OCI-LY1 (cell line): ENCODE measurements around the gene CYP11A1.

ENCODE experiments used
- H2AFZ ChIP-seq: fragments of 200-600 bp; sonication (generic), shearing (Covaris generic); 2 replicates; pipeline ENCODE4 v1.6.0; 2014; ENCODE audit warnings: antibody characterized with exemption, mild to moderate bottlenecking, low read length
- H3F3A ChIP-seq: fragments of 200-600 bp; sonication (generic), shearing (Covaris generic); 2 replicates; pipeline ENCODE4 v1.6.0; 2014; ENCODE audit warnings: mild to moderate bottlenecking, antibody characterized with exemption, low read length, moderate library complexity; ENCODE audit not compliant: insufficient read depth
- H3K27ac ChIP-seq: fragments of 200-600 bp; sonication (generic); 2 replicates; pipeline ENCODE4 v1.5.1; 2014; ENCODE audit warnings: low read length, mixed run types, mild to moderate bottlenecking, low read depth; ENCODE audit not compliant: poor library complexity, severe bottlenecking
- H3K27me3 ChIP-seq: fragments of 200-600 bp; sonication (generic); 2 replicates; pipeline ENCODE4 v1.6.0; 2014; ENCODE audit warnings: antibody characterized with exemption, mild to moderate bottlenecking, low read length, moderate library complexity; ENCODE audit not compliant: insufficient read depth
- H3K36me3 ChIP-seq: fragments of 200-600 bp; sonication (generic); 2 replicates; pipeline ENCODE4 v1.6.1; 2014; ENCODE audit warnings: mild to moderate bottlenecking, antibody characterized with exemption, low read length, moderate library complexity, mixed read lengths; ENCODE audit not compliant: insufficient read depth
- H3K4me1 ChIP-seq: fragments of 200-600 bp; sonication (generic); 2 replicates; pipeline ENCODE4 v1.5.1; 2014; ENCODE audit warnings: mild to moderate bottlenecking, low read length, moderate library complexity; ENCODE audit not compliant: insufficient read depth, severe bottlenecking
- H3K4me2 ChIP-seq: fragments of 200-600 bp; sonication (generic), shearing (Covaris generic); 2 replicates; pipeline ENCODE4 v1.6.1; 2014; ENCODE audit warnings: low read length
- H3K4me3 ChIP-seq: fragments of 200-600 bp; sonication (generic); 2 replicates; pipeline ENCODE4 v1.5.1; 2014; ENCODE audit warnings: low read length, low read depth, mild to moderate bottlenecking, mixed read lengths; ENCODE audit not compliant: poor library complexity, severe bottlenecking
- H3K79me2 ChIP-seq: fragments of 200-600 bp; shearing (Covaris generic); 2 replicates; pipeline ENCODE4 v1.6.1; 2016; ENCODE audit warnings: mixed run types, low read length, mixed read lengths; ENCODE audit not compliant: insufficient read depth
- H3K9ac ChIP-seq: fragments of 200-600 bp; sonication (generic), shearing (Covaris generic); 2 replicates; pipeline ENCODE4 v1.6.1; 2014; ENCODE audit warnings: mild to moderate bottlenecking, low read length, mixed read lengths
- H3K9me2 ChIP-seq: fragments of 200-600 bp; sonication (generic), shearing (Covaris generic); 2 replicates; pipeline ENCODE4 v1.6.1; 2014; ENCODE audit warnings: low read depth, mild to moderate bottlenecking, low read length, mixed read lengths
- H3K9me3 ChIP-seq: fragments of 200-600 bp; shearing (Covaris generic); 2 replicates; pipeline ENCODE4 v1.6.1; 2014; ENCODE audit warnings: low read length, mixed read lengths
- H4K20me1 ChIP-seq: fragments of 200-600 bp; sonication (generic), shearing (Covaris generic); 2 replicates; pipeline ENCODE4 v1.6.0; 2016; ENCODE audit warnings: mild to moderate bottlenecking, low read length; ENCODE audit not compliant: insufficient read depth
- EZH2 ChIP-seq: fragments of 200-600 bp; sonication (generic), shearing (Covaris generic); IDR thresholded peaks from 2 replicates; pipeline ENCODE4 v1.8.0; 2017; ENCODE audit warnings: borderline replicate concordance, mixed run types, mild to moderate bottlenecking, antibody characterized with exemption, low read length, moderate library complexity, mixed read lengths
- TF ChIP-seq, protein P1 (sequence below): fragments of 200-600 bp; sonication (generic), shearing (Covaris generic); IDR thresholded peaks from 2 replicates; pipeline ENCODE4 v1.5.1; 2017; ENCODE audit warnings: mild to moderate bottlenecking, antibody characterized with exemption, low read length, moderate library complexity, mixed read lengths

The CYP11A1 gene

DNA sequence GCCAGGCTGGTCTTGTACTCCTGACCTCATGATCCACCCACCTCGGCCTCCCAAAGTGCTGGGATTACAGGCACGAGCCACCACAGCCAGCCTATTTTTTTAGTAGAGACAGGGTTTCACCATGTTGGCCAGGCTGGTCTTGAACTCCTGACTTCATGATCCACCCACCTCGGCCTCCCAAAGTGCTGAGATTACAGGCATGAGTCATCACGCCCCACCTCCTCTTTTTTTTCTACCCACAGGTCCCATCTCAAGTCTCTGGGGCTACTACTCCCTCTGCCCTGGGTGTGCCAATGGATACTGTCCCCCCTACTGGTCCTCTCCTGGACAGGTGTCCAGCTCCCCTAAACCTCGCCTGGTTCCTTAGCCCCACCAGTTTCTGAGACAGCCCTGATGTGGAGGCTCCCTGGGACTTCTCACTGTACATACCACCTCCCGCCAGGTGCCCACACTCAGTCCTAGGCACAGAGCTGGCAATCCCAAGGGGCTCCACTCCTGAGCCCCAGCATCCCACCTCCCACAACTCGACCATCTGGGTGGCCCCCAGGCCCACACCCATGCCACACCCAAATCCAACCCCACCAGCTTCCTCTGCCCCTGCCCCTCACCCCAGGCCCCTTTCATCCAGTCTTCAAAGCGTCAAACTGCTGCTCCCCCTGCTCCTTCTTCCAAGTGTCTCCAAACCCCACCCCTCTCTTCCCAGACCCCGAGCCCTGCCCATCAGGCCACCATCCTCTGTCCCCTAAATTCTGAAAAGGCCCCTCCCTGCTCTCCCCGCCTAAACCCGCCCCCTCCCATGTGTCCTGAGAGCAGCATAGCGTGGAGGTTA is 13.1 kb upstream of the CYP11A1 start:
- H3K4me3 ChIP-seq = no peak overlapping the region
- H3K79me2 ChIP-seq = no peaks in the 10 kb centered on the region
- no peaks in the 10 kb centered on the region for H3K4me1 ChIP-seq
- no peaks in the 10 kb centered on the region for H3K9me3 ChIP-seq
- H3K9me2 ChIP-seq = no peaks in the 10 kb centered on the region
- no peaks in the 10 kb centered on the region for H4K20me1 ChIP-seq
- no peak overlapping the region for H3K27ac ChIP-seq
- H3K4me2 ChIP-seq = no peak overlapping the region
- TF ChIP-seq, protein P1, sequence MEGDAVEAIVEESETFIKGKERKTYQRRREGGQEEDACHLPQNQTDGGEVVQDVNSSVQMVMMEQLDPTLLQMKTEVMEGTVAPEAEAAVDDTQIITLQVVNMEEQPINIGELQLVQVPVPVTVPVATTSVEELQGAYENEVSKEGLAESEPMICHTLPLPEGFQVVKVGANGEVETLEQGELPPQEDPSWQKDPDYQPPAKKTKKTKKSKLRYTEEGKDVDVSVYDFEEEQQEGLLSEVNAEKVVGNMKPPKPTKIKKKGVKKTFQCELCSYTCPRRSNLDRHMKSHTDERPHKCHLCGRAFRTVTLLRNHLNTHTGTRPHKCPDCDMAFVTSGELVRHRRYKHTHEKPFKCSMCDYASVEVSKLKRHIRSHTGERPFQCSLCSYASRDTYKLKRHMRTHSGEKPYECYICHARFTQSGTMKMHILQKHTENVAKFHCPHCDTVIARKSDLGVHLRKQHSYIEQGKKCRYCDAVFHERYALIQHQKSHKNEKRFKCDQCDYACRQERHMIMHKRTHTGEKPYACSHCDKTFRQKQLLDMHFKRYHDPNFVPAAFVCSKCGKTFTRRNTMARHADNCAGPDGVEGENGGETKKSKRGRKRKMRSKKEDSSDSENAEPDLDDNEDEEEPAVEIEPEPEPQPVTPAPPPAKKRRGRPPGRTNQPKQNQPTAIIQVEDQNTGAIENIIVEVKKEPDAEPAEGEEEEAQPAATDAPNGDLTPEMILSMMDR = no peak
- no peak for TF ChIP-seq EZH2
- H3K36me3 ChIP-seq = no peaks in the 10 kb centered on the region
- H3K9ac ChIP-seq = no peak overlapping the region
- H3F3A ChIP-seq = no peaks in the 10 kb centered on the region
- H3K27me3 ChIP-seq = peaks cover 8% of the 10 kb centered on the region
- H2AFZ ChIP-seq = no peak overlapping the region

DNA sequence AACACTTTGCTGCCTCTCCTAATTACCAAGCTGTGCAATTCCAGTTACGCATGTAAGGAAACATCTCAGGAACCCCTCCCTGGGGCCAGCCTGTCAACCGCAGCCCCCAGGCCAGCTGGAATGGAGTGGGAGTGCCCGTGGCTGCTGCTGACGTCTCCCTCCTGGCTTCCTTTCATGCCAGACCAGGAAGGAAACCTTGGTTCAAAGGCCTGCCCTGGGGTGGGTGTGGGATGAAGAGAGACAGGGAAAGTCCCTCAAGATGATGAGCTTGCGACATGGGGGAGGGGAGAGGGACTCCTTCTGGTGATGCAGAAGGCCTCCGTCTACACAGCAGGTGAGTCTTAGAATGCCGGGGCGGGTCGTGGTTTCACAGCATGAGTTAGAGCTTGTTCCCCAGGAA is 11.4 kb upstream of the CYP11A1 start:
- no peak for TF ChIP-seq EZH2
- TF ChIP-seq, protein P1 = no peak
- no peaks in the 10 kb centered on the region for H3F3A ChIP-seq
- peaks cover 8% of the 10 kb centered on the region for H3K27me3 ChIP-seq
- no peaks in the 10 kb centered on the region for H3K9me2 ChIP-seq
- no peak overlapping the region for H3K4me3 ChIP-seq
- no peaks in the 10 kb centered on the region for H3K36me3 ChIP-seq
- H3K79me2 ChIP-seq = no peaks in the 10 kb centered on the region
- peaks cover 10% of the 10 kb centered on the region for H3K4me1 ChIP-seq
- no peak overlapping the region for H3K4me2 ChIP-seq
- H4K20me1 ChIP-seq = no peaks in the 10 kb centered on the region
- H2AFZ ChIP-seq = no peak overlapping the region
- no peak overlapping the region for H3K9ac ChIP-seq
- H3K9me3 ChIP-seq = no peaks in the 10 kb centered on the region
- no peak overlapping the region for H3K27ac ChIP-seq

DNA sequence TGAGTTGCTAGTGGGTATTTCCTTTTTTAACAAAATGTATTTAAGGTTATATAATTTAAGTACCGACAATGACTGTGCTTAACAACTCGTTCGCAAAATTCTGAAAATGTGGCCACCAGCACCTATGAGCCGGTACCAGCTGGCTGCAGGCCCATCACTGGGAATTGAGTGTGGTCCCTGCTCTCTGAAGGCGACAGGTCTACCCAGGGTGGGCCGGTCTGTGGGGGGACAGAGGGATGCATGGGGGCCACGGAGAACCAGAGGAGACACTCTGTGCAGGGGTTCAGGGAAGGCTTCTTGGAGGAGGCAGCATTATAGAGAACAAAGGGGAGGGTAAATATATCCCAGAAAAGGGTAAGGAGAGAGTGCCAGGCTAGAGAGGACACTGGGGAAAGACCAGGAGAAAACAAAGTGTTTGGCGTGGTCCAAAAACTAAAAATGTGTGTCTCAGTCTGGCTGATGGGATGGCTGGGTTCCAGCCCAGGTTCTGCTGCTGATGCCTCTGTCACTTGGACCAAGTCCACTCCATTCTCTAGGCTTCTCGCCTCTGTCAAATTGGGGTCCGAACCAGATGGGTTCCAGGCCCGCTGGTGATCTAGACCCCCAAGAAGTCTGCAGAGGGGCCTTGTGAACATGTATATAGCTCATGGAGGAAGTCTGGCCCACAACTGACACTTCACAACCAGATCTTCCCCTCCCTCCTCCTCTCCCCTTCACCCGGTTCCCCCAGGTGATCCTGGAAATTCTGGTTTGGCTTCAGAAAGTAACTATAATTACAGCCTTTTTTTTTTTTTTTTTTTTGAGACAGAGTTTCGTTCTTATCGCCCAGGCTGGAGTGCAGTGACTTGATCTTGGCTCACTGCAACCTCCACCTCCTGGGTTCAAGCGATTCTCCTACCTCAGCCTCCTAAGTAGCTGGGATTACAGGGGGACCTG is 10.7 kb upstream of the CYP11A1 start:
- H3K9me2 ChIP-seq = no peaks in the 10 kb centered on the region
- H2AFZ ChIP-seq = no peak overlapping the region
- H3K27me3 ChIP-seq = peaks cover 2% of the 10 kb centered on the region; the same call in 1 of the 2 replicates
- no peak overlapping the region for H3K4me3 ChIP-seq
- H4K20me1 ChIP-seq = no peaks in the 10 kb centered on the region
- no peaks in the 10 kb centered on the region for H3K79me2 ChIP-seq
- no peak overlapping the region for H3K9ac ChIP-seq
- H3K27ac ChIP-seq = no peak overlapping the region
- no peak overlapping the region for H3K4me2 ChIP-seq
- no peaks in the 10 kb centered on the region for H3F3A ChIP-seq
- no peak for TF ChIP-seq EZH2
- TF ChIP-seq, protein P1 = no peak
- peaks cover 16% of the 10 kb centered on the region for H3K4me1 ChIP-seq
- H3K9me3 ChIP-seq = no peaks in the 10 kb centered on the region
- H3K36me3 ChIP-seq = no peaks in the 10 kb centered on the region
